Measurements from ENCODE around the gene CAPN7.

DNA sequence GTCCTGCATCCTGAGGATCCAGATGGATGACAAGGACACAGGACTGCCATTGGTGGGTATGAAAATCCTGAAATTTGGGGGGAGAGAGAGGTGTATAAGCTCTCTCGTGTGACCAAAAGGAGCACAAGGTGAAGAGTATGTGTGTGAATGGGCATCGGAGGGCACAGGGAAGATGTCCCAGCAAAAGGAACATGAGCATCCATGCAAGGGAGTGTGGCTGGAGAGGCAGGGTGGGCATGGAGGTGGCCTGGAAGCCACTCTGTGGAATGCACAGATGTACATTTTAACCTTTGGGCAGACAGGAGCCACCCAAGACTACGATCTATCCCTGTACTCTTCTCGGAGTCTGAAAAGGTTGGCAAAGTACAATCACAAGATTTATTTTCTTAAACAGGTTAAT is 54.5 kb downstream of the CAPN7 start:
- TF ChIP-seq EP300 (IDR thresholded peaks at IDR 0.05) (no peak), CTCF (IDR thresholded peaks at IDR 0.05) (no peak), POLR2A (IDR thresholded peaks at IDR 0.05) (no peak)

Data from ovary (tissue), 3 donors.